ENCODE data around the gene ATP5F1D. TPM values are rescaled to one million over a fixed set of nuclear protein-coding genes. Genes with fewer than 3 reads are reported as not detected.

Gene ATP5F1D
- total RNA-seq, 1 donor from 2014 or later = 7.1 TPM

DNA sequence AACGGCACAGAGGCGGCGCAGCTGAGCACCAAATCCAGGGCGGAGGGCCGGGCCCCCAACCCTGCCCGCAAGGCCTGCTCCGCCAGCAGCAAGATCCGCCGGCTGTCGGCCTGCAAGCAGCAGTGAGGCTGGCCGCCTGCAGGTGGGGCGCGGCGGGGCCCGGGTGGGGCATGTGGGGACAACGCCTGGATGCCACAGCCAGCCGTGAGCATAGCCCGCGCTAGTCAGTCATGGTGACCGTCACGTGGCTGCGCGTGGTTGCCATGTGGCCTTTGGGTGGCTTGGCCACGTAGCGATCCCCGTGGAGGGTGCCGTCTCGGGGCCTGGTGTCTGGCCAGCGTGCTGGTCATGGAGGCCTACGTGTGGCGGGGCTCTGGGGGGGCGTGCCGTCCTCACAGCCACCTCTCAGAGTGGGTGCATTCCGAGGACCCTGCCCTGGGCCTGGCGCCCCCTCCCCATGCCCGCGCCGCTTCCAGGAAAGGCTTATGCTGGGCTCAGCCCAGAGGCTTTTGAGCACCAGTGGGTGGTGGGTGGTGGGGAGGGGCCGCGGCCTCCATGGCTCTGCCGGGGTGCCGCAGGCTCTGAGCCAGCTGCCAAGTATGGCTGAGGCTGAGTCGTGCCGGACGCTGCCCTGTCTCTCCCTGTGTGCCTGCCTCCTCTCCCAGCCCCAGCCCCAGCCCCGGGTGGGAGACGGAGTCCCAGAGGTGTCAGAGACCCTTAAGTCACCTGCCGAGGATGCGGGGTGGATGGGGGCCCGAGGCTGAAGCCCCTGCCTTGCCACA is 14.8 kb upstream of the ATP5F1D start:
- H3K4me2 ChIP-seq = no peak overlapping the region
- H3K9me3 ChIP-seq (ENCODE audit: low read depth) = no peaks in the 10 kb centered on the region
- Mint-ChIP-seq H3K27ac (no peak overlapping the region), H3K36me3 (peaks cover 2% of the 10 kb centered on the region), H3K9me3 (no peaks in the 10 kb centered on the region), H3K27me3 (ENCODE audit: insufficient read depth, low read depth) (peaks cover 2% of the 10 kb centered on the region), H3K4me1 (peaks cover 2% of the 10 kb centered on the region), H3K4me3 (no peak overlapping the region)
- TF ChIP-seq EZH2phosphoT487 (IDR thresholded peaks at IDR 0.05) = no peak
- TF ChIP-seq EZH2 (IDR thresholded peaks at IDR 0.05) = no peak
- H3F3A ChIP-seq (ENCODE audit: low read depth) = peaks cover 5% of the 10 kb centered on the region
- H3K36me3 ChIP-seq = no peaks in the 10 kb centered on the region
- no peak overlapping the region for H3K27ac ChIP-seq
- H4K20me1 ChIP-seq (ENCODE audit: low read depth) = peaks cover 32% of the 10 kb centered on the region
- no peak overlapping the region for H3K9ac ChIP-seq
- H2AFZ ChIP-seq (replicated peaks) = no peak overlapping the region
- no peaks in the 10 kb centered on the region for H3K79me2 ChIP-seq (ENCODE audit: low read depth)
- no peaks in the 10 kb centered on the region for H3K27me3 ChIP-seq
- no peak for DNase-seq (ENCODE audit: low spot score)
- no peaks in the 10 kb centered on the region for H3K4me1 ChIP-seq
- H3K4me3 ChIP-seq = no peak overlapping the region

DNA sequence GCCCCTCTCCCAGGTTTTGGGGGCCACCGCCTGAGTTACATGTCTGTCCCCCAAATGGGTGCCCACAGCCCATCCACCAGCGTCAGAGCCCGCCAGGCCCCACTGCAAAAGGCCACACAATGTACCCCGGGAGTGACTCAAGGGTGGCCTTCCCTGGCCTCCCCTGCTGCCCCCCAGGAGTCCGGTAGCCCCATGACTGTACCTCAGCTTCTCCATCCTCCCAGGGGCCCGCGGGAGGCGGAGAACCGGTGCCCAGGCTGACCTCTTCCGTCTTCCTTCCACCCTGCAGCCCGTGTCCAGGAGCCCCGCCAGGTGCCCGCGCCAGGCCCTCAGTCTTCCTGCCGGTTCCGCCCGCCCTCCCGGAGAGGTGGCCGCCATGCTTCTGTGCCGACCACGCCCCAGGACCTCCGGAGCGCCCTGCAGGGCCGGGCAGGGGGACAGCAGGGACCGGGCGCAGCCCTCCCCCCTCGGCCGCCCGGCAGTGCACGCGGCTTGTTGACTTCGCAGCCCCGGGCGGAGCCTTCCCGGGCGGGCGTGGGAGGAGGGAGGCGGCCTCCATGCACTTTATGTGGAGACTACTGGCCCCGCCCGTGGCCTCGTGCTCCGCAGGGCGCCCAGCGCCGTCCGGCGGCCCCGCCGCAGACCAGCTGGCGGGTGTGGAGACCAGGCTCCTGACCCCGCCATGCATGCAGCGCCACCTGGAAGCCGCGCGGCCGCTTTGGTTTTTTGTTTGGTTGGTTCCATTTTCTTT is 14.1 kb upstream of the ATP5F1D start:
- Mint-ChIP-seq H3K27ac (no peak overlapping the region), H3K4me1 (peaks cover 5% of the 10 kb centered on the region), H3K9me3 (no peaks in the 10 kb centered on the region), H3K36me3 (peaks cover 2% of the 10 kb centered on the region), H3K27me3 (ENCODE audit: insufficient read depth, low read depth) (peaks cover 6% of the 10 kb centered on the region), H3K4me3 (no peak overlapping the region)
- no peak overlapping the region for H2AFZ ChIP-seq (replicated peaks)
- H3K9ac ChIP-seq = no peak overlapping the region
- H3K4me3 ChIP-seq = no peak overlapping the region
- no peaks in the 10 kb centered on the region for H3K79me2 ChIP-seq (ENCODE audit: low read depth)
- H4K20me1 ChIP-seq (ENCODE audit: low read depth) = peaks cover 32% of the 10 kb centered on the region
- no peaks in the 10 kb centered on the region for H3K4me1 ChIP-seq
- peaks cover 5% of the 10 kb centered on the region for H3F3A ChIP-seq (ENCODE audit: low read depth)
- H3K27me3 ChIP-seq = no peaks in the 10 kb centered on the region
- no peaks in the 10 kb centered on the region for H3K9me3 ChIP-seq (ENCODE audit: low read depth)
- no peak overlapping the region for H3K27ac ChIP-seq
- no peak for DNase-seq (ENCODE audit: low spot score)
- no peak overlapping the region for H3K4me2 ChIP-seq
- no peaks in the 10 kb centered on the region for H3K36me3 ChIP-seq
- TF ChIP-seq, protein P1, sequence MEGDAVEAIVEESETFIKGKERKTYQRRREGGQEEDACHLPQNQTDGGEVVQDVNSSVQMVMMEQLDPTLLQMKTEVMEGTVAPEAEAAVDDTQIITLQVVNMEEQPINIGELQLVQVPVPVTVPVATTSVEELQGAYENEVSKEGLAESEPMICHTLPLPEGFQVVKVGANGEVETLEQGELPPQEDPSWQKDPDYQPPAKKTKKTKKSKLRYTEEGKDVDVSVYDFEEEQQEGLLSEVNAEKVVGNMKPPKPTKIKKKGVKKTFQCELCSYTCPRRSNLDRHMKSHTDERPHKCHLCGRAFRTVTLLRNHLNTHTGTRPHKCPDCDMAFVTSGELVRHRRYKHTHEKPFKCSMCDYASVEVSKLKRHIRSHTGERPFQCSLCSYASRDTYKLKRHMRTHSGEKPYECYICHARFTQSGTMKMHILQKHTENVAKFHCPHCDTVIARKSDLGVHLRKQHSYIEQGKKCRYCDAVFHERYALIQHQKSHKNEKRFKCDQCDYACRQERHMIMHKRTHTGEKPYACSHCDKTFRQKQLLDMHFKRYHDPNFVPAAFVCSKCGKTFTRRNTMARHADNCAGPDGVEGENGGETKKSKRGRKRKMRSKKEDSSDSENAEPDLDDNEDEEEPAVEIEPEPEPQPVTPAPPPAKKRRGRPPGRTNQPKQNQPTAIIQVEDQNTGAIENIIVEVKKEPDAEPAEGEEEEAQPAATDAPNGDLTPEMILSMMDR (IDR thresholded peaks at IDR 0.05) = no peak
- TF ChIP-seq EZH2phosphoT487 (IDR thresholded peaks at IDR 0.05) (no peak), EZH2 (IDR thresholded peaks at IDR 0.05) (no peak)

DNA sequence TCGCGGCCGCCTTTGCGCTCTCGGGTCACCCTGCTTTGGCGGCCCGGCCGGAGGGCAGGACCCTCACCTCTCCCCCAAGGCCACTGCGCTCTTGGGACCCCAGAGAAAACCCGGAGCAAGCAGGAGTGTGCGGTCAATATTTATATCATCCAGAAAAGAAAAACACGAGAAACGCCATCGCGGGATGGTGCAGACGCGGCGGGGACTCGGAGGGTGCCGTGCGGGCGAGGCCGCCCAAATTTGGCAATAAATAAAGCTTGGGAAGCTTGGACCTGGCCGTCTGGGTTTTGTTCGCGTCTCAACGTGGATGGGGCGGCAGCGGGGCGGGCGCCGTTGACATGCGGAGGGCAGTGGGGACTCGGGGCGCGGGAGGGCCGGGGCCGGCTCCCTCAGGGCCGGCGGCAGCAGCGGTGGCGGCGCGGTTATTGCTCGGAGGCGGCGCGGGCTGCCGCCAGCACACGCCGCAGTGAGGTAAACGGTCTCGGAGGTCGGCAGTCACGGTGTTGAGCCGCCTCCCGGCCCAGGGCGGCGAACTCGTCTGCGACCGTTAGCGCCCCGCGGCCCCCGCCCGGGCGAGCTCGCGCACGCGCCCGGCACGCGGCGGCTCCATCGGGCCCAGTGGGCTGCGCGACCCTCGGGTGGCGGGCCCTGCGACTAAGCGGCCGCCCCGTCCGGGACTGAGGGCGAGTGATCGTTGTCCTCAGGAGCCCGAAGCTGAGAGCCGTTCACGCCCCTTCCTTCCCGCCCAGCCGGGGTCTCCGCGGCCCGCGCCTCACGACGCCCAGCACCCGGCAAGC is 13.2 kb upstream of the ATP5F1D start:
- no peak overlapping the region for H3K9ac ChIP-seq
- no peaks in the 10 kb centered on the region for H3K27me3 ChIP-seq
- H3K4me2 ChIP-seq = no peak overlapping the region
- no peak overlapping the region for H3K4me3 ChIP-seq
- H3K4me3 Mint-ChIP-seq = peak overlapping the region; percentile 30
- no peak overlapping the region for H2AFZ ChIP-seq (replicated peaks)
- H3K27ac ChIP-seq = no peak overlapping the region
- H3K36me3 Mint-ChIP-seq = peaks cover 2% of the 10 kb centered on the region
- peaks cover 5% of the 10 kb centered on the region for H3F3A ChIP-seq (ENCODE audit: low read depth)
- no peaks in the 10 kb centered on the region for H3K36me3 ChIP-seq
- H4K20me1 ChIP-seq (ENCODE audit: low read depth) = peaks cover 25% of the 10 kb centered on the region
- H3K9me3 Mint-ChIP-seq = no peaks in the 10 kb centered on the region
- no peaks in the 10 kb centered on the region for H3K9me3 ChIP-seq (ENCODE audit: low read depth)
- H3K4me1 Mint-ChIP-seq = peaks cover 7% of the 10 kb centered on the region
- no peaks in the 10 kb centered on the region for H3K79me2 ChIP-seq (ENCODE audit: low read depth)
- no peaks in the 10 kb centered on the region for H3K4me1 ChIP-seq
- TF ChIP-seq, protein P1 (IDR thresholded peaks at IDR 0.05) = no peak
- TF ChIP-seq EZH2 (IDR thresholded peaks at IDR 0.05) (no peak), EZH2phosphoT487 (IDR thresholded peaks at IDR 0.05) (no peak)
- no peak for DNase-seq (ENCODE audit: low spot score)
- H3K27me3 Mint-ChIP-seq (ENCODE audit: insufficient read depth, low read depth) = peaks cover 6% of the 10 kb centered on the region
- H3K27ac Mint-ChIP-seq = no peak overlapping the region

All from neural progenitor cell (in vitro differentiated cells).